GM19238 (cell line): ENCODE measurements around the gene DUOX2.
"Not testable (repeated sequence)": the region's sequence is repeated elsewhere in the genome, so short reads cannot be mapped to it uniquely, and the experiment has no call there.

ENCODE experiments used
- DNase-seq: peaks from one replicate; pipeline ENCODE4 v3.0.0; 2011; ENCODE audit warnings: low spot score; ENCODE audit not compliant: insufficient read length

Gene DUOX2

GRCh38 chr15:45077391-45077790, 36.6 kb downstream of the DUOX2 start:
- not testable (repeated sequence) for DNase-seq

GRCh38 chr15:45075440-45076320, 38.3 kb downstream of the DUOX2 start:
- DNase-seq = not testable (repeated sequence)

GRCh38 chr15:45073602-45074001, 40.4 kb downstream of the DUOX2 start:
- not testable (repeated sequence) for DNase-seq

DNA sequence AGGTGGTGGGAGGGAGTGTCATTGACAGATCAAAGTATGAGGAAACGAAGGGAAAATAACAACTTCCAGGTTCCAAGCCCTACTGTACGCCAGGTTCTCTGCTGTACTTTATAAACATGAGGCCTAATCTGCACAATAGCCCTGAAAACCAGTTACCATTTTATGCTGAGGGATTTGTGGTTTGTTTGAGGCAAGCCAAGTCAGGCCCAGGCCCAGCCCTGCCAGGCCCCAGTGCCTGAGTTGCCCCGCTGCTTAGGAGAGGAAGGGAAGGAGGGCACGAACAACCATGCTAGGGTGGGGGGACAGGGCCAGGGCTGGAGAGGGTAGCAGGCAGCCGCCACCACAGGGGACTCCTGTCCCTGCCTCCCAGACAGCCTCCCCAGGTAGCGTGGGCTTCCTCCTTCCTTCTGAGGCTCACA, 44.0 kb downstream of the DUOX2 start:
- not testable (repeated sequence) for DNase-seq

DNA sequence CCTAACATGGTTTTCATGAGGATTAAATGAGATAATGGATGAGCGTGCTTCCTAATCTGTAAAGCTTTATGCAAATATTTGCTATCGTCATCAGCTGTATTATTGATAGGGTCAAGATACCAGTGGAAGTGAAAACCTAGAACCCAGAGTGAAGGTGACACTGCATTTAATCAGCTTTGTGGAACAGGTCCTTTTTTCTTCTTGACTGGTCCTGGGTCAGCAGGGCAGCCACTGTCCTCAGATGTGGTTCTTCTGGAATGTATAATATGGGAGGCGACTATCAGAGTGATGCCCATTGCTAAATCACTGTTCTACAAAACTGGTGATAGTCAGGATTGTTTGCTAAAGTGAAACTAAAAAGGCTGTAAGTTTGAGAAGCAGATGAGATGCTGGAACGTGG, 49.6 kb downstream of the DUOX2 start:
- DNase-seq = no peak

DNA sequence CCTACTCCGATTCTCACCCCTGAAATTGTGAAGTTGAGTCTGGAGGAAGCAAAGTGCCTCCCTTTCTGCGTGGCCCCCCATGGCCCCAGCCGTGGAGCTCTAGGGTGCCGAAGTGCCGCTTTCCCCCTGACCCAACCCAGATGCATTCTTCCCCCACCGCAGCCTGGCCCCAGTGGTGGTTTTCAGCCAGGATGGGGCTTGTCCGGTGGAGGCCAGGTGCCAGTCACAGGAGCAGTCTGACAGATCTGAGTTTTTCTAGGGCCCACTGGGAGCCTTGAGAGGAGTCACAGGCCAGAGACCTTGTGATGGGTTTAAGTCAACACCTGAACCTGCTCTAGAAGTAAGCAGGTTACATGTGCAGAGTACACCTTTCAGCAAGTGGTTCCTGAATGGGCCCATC, 51.7 kb downstream of the DUOX2 start:
- not testable (repeated sequence) for DNase-seq

- not testable (repeated sequence) for DNase-seq
These were observed 55.0 kb downstream of the DUOX2 start for GRCh38 chr15:45058690-45059675.

- not testable (repeated sequence) for DNase-seq
These were observed 61.3 kb downstream of the DUOX2 start for GRCh38 chr15:45052676-45053075.

DNA sequence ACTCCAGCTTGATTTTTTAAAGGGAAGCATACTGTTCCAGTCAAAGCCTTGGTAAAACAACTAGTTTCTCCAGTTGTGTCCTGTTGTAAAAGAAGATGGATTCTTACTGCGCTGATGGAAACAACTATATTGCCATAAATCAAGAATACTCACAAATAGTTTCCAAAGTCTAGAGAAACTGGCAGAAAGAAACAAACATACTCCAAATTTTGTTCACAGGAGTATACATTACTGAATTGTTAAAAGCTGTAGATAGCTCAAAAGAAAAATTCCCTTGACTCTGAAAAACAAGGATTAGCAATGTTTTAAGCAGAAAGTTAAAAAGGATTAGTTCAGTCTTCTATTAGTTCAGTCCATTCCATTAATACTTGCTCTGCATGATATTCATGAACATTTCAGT, 63.4 kb downstream of the DUOX2 start:
- no peak for DNase-seq

GRCh38 chr15:45048794-45049631, 65.0 kb downstream of the DUOX2 start:
- no peak for DNase-seq

DNA sequence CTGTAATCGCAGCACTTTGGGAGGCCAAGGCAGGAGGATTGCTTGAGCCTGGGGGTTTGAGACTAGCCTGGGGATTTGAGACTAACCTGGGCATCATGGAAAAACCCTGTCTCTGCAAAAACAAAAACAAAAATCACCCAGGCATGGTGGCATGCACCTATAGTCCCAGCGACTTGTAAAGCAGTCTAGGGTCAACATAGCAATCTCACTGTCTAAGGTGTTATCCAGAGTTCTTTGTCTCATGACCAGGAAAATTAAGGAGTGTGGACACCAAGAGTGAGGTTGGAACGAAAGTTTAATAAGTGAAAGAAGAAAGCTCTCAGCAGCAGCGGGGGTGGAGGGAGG, 65.6 kb downstream of the DUOX2 start:
- DNase-seq = not testable (repeated sequence)

DNA sequence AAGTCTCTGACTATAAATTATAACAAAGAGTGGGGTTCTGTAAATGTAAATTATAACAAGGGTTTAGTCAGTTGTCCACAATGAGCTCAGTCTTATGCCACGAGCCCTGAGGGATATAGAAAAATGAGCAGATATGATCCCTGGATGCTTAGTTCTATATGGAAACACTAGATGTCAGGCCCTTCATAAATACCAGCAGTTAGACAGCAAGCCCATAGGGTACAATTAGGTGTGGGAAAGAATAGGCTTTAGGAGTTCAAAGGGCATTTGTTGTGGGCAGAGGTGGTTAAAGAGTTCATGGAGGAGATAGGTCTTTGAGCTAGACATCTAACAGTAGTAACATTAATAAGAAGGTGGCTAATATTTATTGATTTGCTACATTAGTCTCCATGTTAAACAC, 69.7 kb downstream of the DUOX2 start:
- not testable (repeated sequence) for DNase-seq

DNA sequence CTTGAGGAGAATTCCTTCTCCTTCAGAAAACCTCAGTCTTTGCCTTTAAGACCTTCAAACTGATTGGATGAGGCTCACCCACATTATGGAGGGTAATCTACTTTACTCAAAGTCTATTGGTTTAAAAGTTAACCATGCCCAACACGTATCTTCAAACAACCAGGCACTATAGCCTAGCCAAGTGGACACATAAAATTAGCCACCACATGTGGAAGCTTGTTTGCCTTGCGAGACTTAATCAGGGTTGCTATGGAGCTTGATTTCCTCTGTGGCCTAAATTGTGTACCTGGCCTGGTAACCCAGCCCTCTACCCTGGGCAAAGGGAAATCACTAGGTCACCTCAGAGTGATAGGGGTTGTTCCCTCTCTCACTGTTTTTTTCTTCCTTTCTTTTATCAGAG, 71.1 kb downstream of the DUOX2 start:
- not testable (repeated sequence) for DNase-seq
